Measurements from ENCODE around the gene ZBED1.
"Not testable (repeated sequence)": the region's sequence is repeated elsewhere in the genome, so short reads cannot be mapped to it uniquely, and the experiment has no call there.

Gene ZBED1

DNA sequence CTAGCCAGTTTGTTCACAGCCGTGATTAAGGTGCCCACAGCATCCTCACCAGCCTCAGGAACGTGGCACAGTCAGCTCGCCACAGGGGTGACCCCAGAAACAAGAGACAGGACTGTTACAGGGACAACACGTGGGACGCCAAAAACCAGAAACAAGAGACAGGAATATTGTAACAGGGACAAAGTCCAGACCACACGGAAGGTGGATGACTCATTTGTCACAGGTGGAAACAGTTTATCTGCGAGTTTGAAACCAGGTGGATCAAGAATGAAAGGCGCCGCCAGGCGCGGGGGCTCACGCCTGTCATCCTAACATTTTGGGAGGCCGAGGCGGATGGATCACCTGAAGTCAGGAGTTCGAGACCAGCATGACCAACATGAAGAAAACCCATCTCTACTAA lies 27.7 kb downstream of the ZBED1 start:
- DNase-seq, result not testable (repeated sequence)

DNA sequence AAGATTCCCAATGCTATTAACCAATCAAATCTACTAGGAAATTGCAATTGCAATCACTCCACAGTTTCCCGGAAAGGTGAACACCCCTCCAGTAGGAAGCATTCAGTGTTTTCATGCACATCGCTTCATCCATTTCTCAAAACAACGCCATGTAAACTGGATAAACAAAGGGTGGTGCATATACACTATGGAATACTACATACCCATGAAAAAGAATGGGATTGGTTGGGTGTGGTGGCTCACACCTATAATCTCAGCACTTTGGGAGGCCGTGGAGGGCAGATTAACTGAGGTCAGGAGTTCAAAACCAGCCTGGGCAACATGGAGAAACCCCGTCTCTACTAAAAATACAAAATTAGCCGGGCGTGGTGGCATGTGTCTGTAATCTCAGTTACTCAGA lies 29.1 kb downstream of the ZBED1 start:
- DNase-seq, result no peak

DNA sequence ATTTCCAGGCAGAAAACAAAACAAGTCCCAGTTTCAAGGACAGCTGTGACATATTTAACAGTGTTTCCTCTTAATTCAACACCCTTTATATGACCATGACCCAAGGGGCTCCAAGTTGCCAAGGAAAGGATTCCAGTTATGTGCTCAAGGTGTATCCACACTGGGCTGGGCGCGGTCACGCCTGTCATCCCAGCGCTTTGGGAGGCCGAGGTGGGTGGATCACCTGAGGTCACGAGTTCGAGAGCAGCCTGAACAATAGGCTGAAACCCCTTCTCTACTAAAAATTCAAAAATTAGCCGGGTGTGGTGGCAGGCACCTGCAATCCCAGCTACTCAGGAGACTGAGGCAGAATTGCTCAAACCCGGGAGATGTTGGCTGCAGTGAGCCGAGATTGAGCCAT lies 29.6 kb downstream of the ZBED1 start:
- not testable (repeated sequence) for DNase-seq

DNA sequence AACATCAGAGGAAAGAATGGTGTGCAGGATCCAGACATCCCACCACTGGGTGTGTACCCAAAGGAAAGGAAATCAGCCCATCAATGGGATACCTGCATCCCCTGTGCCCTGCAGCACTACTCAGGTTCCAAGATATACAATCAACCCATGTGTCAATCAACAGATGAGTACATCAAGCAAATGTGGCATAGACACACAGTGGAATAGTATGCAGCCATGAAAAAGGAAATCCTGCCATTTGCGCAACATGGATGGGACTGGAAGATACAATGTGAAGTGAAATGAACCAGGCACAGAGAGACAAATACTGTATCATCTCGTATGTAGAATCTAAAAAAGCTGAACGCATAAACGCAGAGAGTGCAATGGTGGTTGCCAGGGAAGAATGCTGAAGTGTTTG lies 30.9 kb downstream of the ZBED1 start:
- DNase-seq, result not testable (repeated sequence)

DNA sequence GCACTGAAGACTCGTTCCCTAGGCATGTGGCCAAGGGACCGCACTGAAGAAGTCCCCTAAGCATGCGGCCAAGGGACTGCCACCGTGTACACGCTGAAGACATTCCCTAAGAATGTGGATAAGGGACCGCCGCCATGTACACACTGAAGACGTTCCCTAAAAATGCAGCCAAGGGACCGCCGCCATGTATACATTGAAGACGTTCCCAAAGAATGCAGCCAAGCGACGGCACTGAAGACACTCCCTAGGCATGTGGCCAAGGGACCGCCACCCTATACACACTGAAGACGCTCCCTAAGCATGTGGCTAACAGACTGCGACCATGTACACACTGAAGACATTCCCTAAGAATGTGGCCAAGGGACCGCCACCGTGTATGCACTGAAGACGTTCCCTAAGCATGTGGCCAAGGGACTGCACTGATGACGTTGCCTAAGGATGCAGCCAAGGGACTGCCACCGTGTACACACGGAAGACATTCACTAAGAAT lies 31.5 kb downstream of the ZBED1 start:
- DNase-seq, result no peak

DNA sequence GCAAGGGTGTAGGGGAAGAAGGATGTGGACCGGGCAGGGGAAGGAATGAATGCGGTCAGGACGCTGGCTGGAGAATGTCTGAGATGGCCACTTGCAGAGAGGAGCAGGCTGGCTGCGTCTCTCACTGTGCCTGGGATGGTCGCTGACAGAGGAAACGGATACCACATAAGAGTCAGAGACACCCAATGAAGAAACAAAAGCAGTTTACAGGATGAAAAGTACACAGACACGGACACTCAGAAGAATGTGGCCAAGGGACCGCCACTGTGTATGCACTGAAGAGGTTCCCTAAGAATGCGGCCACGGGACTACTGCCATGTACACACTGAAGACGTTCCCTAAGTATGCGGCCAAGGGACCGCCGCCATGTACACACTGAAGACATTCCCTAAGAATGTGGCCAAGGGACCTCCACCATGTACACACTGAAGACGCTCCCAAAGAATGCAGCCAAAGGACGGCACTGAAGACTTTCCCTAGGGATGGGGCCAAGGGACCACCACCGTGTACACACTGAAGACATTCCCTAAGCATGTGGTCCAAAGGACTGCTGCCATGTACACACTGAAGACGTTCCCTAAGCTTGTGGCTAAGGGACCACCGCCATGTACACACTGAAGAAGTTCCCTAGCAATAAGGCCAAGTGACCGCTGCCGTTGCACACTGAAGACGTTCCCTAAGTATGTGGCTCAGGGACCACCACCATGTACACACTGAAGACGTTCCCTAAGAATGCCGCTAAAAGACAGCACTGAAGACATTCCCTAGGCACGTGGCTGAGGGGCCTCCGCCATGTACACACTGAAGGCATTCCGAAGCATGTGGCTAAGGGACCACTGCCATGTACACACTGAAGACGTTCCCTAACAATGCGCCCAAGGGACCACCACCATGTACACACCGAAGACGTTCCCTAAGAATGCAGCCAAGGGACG lies 32.2 kb downstream of the ZBED1 start:
- no peak for DNase-seq

DNA sequence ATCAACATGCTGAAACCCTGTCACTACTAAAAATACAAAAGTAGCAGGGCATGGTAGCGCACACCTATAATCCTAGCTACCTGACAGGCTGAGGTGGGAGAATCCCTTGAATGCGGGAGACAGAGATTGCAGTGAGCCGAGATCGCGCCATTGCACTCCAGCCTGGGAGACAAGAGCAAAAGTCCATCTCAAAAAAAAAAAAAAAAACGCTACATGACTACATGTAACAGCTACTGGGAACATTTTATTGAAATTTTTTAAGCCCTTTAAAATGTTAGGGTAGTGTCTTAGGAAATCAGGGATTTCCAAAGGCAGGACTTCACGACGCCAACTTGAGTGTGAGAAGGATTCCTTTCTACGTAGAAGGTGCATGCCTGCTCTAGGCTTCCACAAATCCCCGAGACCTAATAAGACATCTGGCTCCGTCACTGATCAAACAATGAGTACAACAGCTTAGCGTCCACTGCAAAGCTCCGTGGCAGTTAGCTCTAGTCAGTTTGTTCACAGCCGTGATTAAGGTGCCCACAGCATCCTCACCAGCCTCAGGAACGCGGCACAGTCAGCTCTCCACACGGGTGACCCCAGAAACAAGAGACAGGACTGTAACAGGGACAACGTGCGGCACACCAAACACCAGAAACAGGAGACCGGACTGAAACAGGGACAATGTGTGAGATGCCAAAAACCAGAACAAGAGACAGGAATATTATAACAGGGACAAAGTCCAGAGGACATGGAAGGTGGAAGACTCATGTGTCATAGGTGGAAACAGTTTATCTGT lies 33.7 kb downstream of the ZBED1 start:
- no peak for DNase-seq

DNA sequence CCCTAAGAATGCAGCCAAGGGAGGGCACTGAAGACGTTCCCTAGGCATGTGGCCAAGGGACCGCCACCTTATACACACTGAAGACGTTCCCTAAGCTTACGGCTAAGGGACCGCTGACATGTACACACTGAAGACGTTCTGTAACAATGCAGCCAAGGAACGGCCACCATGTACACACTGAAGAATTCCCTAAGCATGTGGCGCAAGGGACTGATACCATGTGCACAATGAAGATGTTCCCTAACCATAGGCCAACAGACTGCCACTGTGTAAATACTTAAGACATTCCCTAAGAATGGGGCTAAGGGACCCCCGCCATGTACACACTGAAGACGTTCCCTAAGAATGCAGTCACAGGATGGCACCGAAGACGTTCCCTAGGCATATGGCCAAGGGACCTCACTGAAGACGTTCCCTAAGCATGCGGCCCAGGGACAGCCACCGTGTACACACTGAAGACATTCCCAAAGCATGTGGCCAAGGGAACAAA lies 36.1 kb downstream of the ZBED1 start:
- DNase-seq, result peak; percentile 27

DNA sequence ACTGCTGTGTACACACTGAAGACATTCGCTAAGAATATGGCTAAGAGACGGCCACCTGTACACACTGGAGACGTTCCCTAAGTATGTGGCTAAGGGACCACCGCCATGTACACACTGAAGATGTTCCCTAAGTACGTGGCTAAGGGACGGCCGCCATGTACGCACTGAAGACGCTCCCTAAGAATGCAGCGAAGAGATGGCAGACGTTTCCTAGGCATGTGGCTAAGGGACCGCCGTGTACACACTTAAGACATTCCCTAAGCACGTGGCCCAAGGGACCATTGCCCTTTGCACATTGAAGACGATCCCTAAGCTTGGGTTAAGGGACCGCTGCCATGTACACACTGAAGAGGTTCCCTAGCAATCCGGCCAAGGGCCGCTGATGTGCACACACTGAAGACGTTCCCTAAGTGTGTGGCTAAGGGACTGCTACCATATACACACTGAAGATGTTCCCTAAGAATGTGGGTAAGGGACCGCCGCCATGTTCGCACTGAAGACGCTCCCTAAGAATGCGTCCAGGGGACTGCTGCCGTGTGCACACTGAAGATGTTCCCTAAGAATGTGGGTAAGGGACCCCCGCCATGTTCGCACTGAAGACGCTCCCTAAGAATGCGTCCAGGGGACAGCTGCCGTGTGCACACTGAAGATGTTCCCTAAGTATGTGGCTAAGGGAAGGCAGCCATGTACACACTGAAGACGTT lies 36.7 kb downstream of the ZBED1 start:
- peak; percentile 45 for DNase-seq

DNA sequence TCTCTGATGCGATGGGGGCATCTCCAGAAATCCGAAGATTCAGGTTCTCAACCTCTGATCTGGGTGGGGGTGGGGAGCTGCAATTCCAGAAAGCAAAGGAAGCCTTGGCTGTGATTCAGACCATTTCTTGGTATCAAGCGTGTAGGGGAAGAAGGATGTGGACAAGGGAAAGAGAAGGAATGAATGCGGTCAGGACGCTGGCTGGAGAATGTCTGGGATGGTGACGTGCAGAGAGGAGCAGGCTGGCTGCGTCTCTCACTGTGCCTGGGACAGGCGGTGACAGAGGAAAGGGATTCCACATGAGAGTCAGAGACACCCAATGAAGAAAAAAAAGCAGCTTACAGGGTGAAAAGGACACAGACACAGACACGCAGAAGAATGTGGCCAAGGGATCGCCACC lies 37.3 kb downstream of the ZBED1 start:
- not testable (repeated sequence) for DNase-seq

DNA sequence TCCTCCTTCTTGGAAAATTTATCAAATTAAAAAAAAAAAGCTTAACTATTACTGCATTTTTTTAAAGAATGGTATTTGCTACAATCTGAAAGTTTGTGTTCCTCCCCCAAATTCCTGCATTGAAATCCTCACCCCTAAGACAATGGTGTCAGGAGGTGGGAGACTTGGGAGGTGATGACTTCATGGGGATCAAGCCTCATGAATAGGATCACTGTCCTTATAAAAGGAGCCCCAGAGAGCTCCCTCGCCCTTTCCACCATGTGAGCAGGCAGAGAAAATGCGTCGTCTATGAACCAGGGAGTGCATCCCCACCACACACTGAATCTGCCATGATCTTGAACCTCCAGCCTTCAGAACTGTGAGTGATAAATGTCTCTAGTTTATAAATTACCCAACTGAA lies 38.0 kb downstream of the ZBED1 start:
- DNase-seq, result no peak

DNA sequence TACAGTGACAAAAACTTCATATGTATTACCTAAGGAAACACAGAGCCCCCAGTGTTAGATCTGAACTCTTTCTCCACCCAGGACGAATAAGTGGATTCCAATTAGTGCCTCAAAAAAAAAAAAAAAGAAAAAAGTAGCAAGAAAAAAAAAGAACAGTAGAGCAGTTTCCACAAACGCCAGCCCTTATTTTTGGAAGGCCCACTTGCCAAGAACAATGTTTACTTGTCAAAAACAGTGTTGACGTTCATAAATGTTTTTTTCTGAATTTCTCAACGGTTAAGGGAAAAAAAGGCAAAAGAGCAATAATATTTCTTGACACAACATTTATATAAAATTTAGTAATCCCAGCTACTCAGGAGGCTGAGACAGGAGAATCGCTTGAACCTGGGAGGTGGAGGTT lies 38.7 kb downstream of the ZBED1 start:
- no peak for DNase-seq

DNA sequence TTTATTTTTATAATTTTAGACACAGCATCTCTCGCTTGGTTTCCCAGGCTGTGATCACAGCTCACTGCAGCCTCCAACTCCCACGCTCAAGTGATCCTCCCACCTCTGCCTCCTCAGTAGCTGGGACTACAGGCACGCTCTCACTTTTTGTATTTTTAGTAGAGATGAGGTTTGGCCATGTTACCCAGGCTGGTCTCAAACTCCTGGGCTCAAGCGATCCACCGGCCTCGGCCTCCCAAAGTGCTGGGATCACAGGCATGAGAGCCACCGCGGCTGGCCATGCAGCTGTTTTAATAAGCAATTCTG lies 39.1 kb downstream of the ZBED1 start:
- DNase-seq, result no peak

DNA sequence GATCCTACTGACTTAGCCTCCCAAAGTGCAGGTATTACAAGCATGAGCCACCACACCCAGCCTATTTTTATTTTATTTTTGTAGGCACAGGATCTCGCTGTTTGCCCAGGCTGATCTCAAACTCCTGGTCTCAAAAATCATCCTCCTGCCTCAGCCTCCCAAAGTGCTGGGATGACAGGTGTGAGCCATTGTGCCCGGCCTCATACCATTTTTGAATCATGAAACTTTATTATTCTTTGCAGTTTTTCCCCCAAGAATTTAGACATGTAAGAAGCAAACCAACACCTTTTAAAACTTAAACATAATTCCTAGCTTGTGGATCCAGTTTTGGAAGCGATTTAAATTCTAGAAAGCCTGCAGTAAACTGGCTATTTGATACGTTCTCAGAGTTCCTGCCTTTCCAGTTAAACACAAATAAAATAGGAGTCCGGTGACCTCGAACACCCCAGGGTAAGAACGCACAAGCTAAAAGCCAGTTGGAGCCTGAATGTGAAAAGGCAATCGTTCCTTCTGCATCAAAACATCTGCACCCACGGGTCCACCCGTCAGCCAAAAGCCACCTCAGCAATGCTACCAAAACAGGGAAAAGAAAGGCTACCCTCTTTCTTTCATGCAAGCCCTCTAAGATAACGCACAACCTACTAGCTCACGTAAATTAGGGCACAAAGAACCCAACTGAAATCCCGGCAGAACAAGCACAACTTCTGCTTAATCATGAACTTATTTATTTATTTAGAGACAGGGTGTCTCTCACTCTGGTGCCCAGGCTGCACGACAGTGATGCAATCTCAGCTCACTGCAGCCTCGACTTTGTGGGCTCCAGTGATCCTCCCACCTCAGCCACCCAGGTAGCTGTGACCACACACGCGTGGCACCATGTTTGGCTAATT lies 39.7 kb downstream of the ZBED1 start:
- not testable (repeated sequence) for DNase-seq

DNA sequence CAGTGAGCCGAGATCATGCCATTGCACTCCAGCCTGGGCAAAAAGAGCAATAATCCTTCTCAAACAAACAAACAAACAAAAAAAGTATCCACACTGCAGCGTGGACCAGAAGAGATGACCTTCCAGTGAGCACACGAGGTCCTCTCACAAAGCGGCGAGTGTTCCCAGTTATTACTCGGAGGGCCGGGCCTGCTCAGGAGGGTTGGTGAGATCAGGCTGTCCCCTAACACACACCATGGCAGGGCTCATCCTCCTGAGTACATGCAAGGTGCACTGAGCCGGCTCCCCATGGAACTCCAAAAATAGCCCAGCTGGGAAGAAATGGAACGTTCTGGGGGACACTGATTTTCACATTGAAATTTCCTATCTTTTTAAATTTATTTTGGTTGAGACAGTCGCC lies 40.7 kb downstream of the ZBED1 start:
- DNase-seq, result not testable (repeated sequence)

DNA sequence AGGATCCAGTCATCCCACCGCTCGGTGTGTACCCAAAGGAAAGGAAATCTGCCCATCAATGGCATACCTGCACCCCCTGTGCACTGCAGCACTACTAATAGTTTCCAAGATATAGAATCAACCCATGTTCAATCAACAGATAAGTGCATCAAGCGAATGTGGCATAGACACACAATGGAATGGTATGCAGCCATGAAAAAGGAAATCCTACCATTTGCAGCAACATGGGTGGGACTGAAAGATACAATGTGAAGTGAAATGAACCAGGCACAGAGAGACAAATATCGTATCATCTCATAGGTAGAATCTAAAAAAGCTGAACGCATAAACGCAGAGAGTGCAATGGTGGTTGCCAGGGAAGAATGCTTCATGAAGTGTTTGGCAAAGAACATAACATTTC lies 42.5 kb downstream of the ZBED1 start:
- no peak for DNase-seq

DNA sequence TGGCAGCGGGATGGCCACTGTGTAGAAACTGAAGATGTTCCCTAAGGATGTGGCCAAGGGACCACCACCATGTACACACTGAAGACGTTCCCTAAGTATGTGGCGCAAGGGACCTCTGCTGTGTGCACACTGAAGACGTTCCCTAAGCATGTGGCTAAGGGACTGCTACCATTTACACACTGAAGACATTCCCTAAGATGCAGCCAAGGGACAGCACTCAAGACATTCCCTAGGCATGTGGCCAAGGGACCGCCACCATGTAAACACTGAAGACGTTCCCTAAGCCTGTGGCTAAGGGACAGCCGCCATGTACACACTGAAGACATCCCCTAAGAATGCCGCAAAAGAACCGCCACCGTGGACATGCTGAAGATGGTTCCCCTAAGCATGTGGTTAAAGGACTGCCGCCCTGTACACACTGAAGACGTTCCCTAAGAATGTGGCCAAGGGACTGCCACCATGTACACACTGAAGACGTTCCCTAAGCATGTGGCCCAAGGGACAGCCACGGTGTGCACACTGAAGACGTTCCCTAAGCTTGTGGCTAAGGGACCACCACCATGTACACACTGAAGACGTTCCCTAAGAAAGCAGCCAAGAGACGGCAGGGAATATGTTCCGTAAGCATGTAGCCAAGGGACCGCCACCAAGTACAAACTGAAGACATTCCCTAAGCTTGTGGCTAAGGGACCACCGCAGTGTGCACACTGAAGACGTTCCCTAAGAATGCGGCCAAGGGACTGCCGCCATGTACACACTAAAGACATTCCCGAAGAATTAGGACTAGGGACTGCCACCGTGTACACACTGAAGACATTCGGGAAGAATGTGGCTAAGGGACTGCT lies 43.3 kb downstream of the ZBED1 start:
- no peak for DNase-seq

DNA sequence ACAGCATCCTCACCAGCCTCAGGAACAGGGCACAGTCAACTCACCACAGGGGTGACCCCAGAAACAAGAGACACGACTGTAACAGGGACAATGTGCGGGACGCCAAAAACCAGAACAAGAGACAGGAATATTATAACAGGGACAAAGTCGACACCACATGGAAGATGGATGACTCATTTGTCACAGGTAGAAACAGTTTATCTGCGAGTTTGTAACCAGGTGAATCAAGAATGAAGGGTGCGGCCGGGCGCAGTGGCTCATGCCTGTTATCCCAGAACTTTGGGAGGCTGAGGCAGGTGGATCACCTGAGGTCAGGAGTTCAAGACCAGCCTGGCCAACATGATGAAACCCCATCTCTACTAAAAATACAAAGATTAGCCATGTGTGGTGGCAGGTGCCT lies 44.7 kb downstream of the ZBED1 start:
- DNase-seq, result not testable (repeated sequence)

DNA sequence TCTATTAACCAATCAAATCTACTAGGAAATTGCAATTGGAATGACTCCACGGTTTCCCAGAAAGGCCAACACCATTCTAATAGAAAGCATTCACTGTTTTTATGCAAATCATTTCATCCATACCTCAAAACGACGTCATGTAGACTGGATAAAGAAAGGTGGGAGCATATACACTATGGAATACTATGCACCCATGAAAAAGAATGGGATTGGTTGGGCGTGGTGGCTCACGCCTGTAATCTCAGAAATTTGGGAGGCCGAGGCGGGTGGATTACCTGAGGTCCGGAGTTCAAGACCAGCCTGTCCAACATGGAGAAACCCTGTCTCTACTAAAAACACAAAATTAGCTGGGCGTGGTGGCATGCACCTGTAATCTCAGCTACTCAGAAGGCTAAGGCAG lies 46.2 kb downstream of the ZBED1 start:
- DNase-seq, result not testable (repeated sequence)

DNA sequence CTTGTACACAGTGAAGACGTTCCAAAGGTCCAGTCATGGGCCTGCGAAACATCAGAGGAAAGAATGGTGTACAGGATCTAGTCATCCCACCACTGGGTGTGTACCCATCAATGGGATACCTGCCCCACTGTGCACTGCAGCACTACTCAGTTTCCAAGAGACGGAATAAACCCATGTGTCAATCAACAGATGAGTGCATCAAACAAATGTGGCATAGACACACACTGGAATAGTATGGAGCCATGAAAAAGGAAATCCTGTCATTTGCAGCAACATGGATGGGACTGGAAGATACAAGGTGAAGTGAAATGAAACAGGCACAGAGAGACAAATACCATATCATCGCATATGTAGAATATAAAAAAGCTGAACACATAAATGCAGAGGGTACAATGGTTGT lies 48.0 kb downstream of the ZBED1 start:
- no peak for DNase-seq

DNA sequence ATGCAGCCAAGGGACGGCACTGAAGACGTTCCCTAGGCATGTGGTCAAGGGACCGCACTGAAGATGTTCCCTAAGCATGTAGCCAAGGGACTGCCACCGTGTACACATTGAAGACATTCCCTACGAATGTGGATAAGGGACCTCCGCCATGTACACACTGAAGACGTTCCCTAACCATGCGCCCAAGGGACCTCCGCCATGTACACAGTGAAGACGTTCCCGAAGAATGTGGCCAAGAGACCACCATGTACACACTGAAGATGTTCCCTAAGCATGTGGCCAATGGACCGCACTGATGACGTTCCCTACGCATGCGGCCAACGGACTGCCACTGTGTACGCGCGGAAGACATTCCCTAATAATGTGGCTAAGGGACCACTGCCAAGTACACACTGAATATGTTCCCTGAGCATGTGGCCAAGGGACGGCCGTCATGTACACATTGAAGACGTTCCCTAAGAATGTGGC lies 48.4 kb downstream of the ZBED1 start:
- DNase-seq, result no peak

Measured in hematopoietic multipotent progenitor cell treated with erythropoietin and hydrocortisone succinate and interleukin-3 and kit ligand, for 4 days (in vitro differentiated cells).